Measurements from ENCODE around the gene FAM111B.
A peak's percentile ranks its signal among the peaks of the same experiment; 100 is the strongest.
"Not testable (repeated sequence)": the region's sequence is repeated elsewhere in the genome, so short reads cannot be mapped to it uniquely, and the experiment has no call there.

The FAM111B gene

DNA sequence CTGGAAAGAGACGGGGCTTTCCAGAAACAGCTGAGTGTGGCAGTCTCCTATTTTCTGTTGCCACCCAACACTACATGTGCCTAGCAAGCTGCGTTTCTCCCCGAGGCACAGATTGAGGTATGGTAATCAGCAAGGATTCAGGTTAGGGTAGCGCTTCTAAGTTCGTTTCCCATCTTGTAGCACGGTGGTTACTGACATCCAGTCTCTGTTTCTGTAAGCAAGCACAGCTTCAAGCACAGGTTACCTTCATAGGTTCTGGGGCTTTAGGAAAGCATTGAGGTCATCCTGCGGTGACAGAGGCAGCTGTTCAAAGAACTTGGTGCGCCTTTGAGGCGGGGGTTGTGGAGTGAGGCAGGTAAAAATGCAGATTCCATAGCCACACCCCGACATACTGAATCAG, 684 bp downstream of the FAM111B start:
- peak; percentile 41 for DNase-seq

- no peak for DNase-seq
These were observed 5.5 kb downstream of the FAM111B start for GRCh38 chr11:59112494-59112893.

GRCh38 chr11:59114344-59114743, 7.3 kb downstream of the FAM111B start:
- no peak for DNase-seq

GRCh38 chr11:59115553-59115952, 8.5 kb downstream of the FAM111B start:
- no peak for DNase-seq

DNA sequence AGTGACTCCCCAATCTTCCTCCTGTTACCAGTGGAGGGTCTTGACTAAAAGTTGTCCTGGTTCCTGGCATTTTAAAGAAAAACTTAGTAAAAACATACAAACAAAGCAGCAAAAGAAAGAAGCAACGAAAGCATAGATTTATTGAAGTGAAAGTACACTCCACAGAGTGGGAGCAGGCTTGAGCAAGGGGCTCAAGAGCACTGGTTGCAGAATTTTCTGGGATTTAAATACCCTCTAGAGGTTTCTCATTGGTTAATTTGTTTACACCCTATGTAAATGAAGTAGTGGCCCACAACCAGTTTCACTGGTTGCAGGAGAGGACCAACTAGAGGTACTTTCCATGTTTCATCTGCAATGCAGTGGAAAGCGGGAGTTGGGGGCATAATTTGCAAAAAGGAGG, 10.7 kb downstream of the FAM111B start:
- DNase-seq: no peak

DNA sequence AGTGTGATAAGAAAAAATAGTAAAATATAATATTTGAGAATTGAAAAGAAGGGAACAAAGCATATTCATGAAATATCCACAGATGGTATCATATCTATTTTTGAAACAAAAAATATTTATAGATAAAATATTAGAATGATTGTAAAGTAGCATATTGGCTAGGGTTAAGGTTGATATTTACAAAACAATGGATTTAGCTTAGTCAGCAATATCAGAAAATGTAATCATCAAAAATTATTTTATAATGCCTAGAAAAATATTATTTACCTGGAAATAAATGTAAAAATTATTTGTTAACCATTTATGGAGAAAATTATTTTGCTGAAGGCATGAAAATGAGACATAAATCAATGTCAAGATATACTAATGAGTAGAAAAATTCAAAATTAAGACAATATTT, 12.8 kb downstream of the FAM111B start:
- DNase-seq: no peak

GRCh38 chr11:59135648-59136461, 28.8 kb downstream of the FAM111B start:
- peak; percentile 91 for DNase-seq

- not testable (repeated sequence) for DNase-seq
These were observed 29.5 kb downstream of the FAM111B start for GRCh38 chr11:59136551-59136950.

DNA sequence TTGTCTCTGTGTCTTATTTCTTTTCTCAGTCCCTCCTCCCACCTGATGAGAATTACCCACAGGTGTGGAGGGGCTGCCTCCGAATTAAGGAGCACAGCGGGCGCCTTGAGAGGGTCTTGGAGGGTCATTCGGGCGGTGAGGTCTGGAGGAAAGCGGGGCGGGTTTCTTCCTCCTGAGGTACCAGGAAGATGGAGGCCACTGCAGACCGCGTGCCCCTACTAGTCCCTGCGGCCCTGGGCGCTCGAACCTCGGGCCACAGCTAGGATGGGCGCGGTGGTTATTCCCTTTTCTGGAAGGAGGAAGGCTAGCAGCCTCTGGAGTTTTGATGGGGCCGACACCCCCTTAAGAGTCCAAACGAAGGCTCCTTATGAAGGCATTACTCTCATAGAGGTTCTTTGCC, 30.2 kb downstream of the FAM111B start:
- no peak for DNase-seq

DNA sequence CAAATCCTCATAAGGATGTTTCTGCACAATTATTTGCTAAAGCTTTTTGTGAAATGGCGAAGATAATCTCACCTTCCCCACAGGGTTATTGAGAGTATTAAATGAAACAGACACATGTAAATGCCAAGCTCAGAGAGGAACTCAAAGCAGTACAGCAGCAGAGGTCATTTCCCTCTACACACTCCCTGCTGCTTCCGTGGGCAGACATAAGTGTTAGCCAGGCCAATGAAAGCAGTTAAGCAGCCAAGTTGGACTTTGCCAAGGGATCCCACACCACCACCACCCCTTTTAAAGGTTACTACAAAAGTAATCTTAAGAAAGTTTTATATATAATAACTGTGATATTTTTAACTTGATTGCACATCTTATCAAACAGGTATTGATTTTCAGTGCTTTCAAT, 31.6 kb downstream of the FAM111B start:
- DNase-seq: no peak

- no peak for DNase-seq
These were observed 34.2 kb downstream of the FAM111B start for GRCh38 chr11:59141191-59141590.

DNA sequence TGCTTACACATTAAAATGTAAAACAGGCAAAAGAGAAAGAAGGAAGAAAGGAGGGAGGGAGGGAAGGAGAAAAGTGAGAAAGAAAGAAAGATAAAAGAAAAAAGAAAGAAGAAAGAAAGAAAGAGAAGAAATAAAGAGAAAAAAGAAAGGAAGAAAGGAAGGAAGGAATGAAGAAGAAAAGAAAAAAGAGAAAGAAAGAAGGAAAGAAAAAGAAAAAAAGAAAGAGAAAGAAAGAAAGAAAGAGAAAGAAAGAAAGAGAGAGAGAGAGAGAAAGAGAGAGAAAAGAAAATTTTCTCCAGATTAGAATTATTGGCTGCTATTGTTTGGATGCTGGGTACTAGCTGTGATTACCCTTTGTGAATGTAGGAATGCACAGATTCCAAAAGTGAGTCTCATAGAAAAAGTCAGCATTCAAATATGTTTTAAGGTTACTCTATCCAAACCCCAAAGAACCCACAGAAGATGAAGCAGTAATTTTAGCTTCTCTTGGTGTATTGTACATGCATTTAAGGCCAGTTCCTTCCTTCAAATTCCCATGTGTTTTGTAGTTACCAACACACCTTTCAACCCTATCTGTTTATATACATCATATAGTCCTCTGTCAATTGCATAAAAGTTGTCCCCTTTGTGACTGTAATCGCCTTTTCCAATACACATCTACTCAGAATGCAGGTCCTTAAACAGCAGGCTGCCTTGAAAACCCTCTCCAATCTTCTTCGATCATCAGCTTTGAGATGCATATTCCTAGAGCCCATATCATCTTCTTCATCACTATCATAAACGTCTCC, 34.8 kb downstream of the FAM111B start:
- no peak for DNase-seq

DNA sequence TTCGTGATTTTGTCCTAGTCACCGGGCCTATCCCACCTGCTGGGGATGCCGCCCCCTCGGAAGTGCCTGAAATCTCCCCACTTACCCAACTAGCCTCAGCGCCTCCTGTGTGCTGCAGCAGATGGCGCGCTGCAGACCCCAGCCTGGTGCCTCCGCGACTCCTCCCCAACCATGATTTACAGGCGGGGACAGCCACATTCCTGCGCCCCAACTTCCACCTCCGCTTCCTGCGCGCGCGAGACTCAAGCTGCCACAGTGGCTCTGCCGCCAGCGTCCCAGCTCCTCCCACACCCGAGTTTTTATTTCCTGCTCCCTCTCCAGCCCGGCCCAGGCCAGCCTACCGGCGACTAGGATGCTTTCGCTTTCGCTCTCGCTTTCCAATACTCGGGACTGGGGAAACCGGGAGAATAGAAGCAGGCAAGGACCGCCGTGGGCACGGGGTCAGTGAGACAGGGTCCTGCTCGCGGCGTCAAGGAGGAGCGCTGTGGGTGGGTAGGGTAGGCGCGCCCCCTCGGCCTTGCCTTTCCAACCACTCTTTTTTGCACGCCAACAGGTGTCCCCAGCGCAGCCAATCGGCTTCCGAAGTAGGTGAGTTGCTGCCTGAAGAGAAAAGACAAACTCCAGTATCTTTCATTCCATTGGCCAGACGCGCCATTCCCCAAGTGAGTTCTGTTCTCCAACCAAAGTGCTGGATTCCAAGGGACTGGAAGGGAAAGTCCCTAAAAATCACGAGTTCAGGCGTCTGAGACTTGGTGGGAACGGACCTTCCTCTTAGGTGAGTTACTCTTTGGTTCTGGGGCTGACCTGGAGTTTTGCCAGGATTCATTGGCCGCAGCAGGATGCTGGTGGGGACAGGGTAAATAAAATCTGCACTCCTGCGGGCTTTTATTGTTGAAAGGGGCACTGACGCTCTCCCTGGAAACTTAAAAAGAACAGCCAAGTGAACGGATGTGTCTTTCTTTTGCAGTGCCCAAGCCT, 35.8 kb downstream of the FAM111B start, which contains the start of gene FAM111A:
TSS of gene FAM111A (plus strand) at position 327 of the 978 bp plus-strand sequence. CDS start 6,017 bp downstream, outside the sequence.
- peak; percentile 93 for DNase-seq

DNA sequence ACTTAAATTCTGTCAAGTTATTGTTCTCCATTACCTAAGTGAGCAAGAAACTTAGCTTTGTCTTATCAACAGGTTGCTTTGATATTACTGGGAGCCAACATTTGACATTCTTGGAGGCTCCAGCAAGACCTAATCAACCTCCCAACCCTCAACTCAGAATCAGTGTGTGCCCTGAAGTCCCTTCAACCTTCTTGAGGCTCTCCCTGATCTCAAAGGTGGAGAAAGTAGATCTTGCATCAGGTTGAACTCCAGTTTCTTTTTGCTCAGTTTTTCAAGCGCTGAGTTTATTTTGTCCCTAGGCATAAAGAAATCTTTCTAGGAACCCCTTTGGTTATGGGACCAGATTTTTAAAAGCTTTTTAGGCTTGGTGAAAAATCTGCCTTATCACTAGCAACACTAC, 37.1 kb downstream of the FAM111B start:
- DNase-seq: peak; percentile 12

DNA sequence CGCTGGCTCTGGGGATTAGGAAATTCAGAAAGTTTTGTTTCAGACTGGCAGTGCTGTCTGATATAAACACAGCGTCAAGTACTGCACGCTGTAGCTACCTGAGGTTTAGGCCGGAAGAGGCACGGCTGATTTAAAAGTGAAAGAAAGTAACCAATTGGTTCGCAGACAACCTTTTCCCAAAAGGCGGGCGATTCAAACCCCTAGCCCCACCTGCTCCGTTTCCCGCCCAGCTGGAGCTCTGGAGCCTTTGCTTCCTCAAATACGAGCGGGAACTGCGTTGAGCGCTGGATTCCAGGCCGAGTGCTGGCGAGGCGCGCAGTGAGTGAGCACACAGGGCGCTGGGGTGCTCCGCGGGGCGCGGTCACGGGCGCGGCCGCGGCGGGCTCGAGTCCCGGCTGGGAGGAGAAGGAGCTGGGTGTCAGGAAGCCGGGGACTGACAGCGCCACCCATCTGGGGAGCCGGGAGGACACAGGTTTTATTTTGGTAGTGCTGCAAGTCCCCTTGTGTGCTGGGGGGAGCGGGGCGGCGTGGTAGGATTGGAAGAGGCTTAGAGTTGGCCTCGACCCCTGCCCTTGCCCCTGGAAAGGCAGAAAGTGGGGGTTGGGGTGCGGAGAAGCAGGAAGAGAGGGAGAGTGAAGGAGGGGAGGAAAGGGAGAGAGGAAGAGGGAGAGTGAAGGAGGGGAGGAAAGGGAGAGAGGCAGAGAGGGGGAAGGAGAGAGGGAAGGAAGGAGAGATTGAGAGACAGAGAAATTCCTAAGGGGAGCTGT, 37.7 kb downstream of the FAM111B start:
- DNase-seq: peak; percentile 88

- DNase-seq: no peak
These were observed 38.5 kb downstream of the FAM111B start for GRCh38 chr11:59145534-59145933.

DNA sequence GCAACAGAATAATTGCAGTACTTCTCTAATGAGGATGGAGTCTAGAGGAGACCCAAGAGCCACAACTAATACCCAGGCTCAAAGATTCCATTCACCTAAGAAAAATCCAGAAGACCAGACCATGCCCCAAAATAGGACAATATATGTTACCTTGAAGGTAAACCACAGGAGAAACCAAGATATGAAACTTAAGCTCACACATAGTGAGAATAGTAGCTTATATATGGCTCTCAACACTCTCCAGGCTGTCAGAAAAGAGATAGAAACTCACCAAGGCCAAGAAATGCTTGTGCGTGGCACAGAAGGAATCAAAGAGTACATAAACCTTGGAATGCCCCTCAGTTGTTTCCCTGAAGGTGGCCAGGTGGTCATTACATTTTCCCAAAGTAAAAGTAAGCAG, 44.7 kb downstream of the FAM111B start:
- peak; percentile 12 for DNase-seq

- DNase-seq: peak; percentile 59
These were observed 45.4 kb downstream of the FAM111B start for GRCh38 chr11:59152312-59152951.

DNA sequence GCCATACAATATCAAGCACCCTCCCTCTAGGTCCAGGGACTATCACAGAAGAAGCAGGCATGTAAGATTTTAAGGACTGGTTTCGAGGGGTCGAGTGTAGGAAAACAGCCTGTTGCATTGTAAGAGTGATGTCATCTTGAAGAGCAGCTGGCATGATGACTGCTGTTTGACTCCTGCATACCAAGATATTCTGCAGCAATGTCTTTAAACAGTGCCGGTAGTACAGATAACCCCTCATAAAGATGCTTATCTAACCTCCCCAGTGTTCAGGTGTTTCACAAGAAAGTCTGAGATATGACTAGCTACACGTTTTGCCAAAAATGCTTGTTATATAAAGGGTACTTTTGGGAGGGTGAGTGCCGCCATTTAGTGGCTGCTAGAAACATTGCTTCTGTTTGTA, 47.6 kb downstream of the FAM111B start:
- no peak for DNase-seq

- no peak for DNase-seq
These were observed 50.4 kb downstream of the FAM111B start for GRCh38 chr11:59157433-59157832.

Measured in activated CD4-positive, alpha-beta T cell treated with anti-CD3 and anti-CD28 coated beads, Interleukin-2, Interleukin-6, amounts not matched to agents 100 ng/mL and 50 ng/mL, durations not matched to agents 16 hours and 8 hours (primary cell).